GM19240 (cell line): ENCODE data around the gene LRRC4C.

Experiments
- DNase-seq: peaks from one replicate; pipeline ENCODE4 v3.0.0; 2011; ENCODE audit warnings: low spot score; ENCODE audit not compliant: insufficient read length

Gene LRRC4C

GRCh38 chr11:41133023-41133422 lies 326.4 kb downstream of the LRRC4C start:
- no peak for DNase-seq

GRCh38 chr11:41121600-41121999 lies 337.9 kb downstream of the LRRC4C start:
- no peak for DNase-seq

GRCh38 chr11:41119484-41119883 lies 340.0 kb downstream of the LRRC4C start:
- no peak for DNase-seq

- DNase-seq = no peak
Measured at GRCh38 chr11:41118521-41118920, 340.9 kb downstream of the LRRC4C start.

GRCh38 chr11:41116970-41117369 lies 342.5 kb downstream of the LRRC4C start:
- no peak for DNase-seq

- no peak for DNase-seq
Measured at GRCh38 chr11:41115066-41115465, 344.4 kb downstream of the LRRC4C start.

GRCh38 chr11:41113160-41113559 lies 346.3 kb downstream of the LRRC4C start:
- DNase-seq = no peak

- no peak for DNase-seq
Measured at GRCh38 chr11:41110527-41110926, 348.9 kb downstream of the LRRC4C start.

GRCh38 chr11:41102471-41102870 lies 357.0 kb downstream of the LRRC4C start:
- no peak for DNase-seq

- DNase-seq = no peak
Measured at GRCh38 chr11:41099654-41100053, 359.8 kb downstream of the LRRC4C start.

GRCh38 chr11:41085123-41085522 lies 374.3 kb downstream of the LRRC4C start:
- DNase-seq = no peak

GRCh38 chr11:41081756-41082285 lies 377.6 kb downstream of the LRRC4C start:
- DNase-seq = no peak

- DNase-seq = no peak
Measured at GRCh38 chr11:41074318-41074717, 385.1 kb downstream of the LRRC4C start.

- DNase-seq = no peak
Measured at GRCh38 chr11:41065432-41065831, 394.0 kb downstream of the LRRC4C start.

- DNase-seq = no peak
Measured at GRCh38 chr11:41058138-41058537, 401.3 kb downstream of the LRRC4C start.

GRCh38 chr11:41056892-41057569 lies 402.4 kb downstream of the LRRC4C start:
- no peak for DNase-seq

GRCh38 chr11:41053894-41054293 lies 405.6 kb downstream of the LRRC4C start:
- DNase-seq = no peak

GRCh38 chr11:41051919-41052635 lies 407.4 kb downstream of the LRRC4C start:
- no peak for DNase-seq

GRCh38 chr11:41050791-41051190 lies 408.7 kb downstream of the LRRC4C start:
- no peak for DNase-seq

- no peak for DNase-seq
Measured at GRCh38 chr11:41047229-41047628, 412.2 kb downstream of the LRRC4C start.

GRCh38 chr11:41045266-41045665 lies 414.2 kb downstream of the LRRC4C start:
- DNase-seq = no peak

- DNase-seq = no peak
Measured at GRCh38 chr11:41044747-41045146, 414.7 kb downstream of the LRRC4C start.

GRCh38 chr11:41042688-41043087 lies 416.8 kb downstream of the LRRC4C start:
- no peak for DNase-seq
